Liver (tissue), 9 donors: ENCODE measurements around the gene KHNYN. TPM values are rescaled to one million over a fixed set of nuclear protein-coding genes. Genes with fewer than 3 reads are reported as not detected.

Experiments used
- DNase-seq: peaks from one replicate; pipeline ENCODE4 v3.0.0-alpha.2; 2017; ENCODE audit warnings: low spot score
- H3K27ac ChIP-seq, 2 donors: one replicate each; pipeline ENCODE4 v1.7.0; 2013; ENCODE audit warnings: inconsistent platforms in 2 of 2, low read length in 2 of 2, control low read depth in 1 of 2, low read depth in 1 of 2, mild to moderate bottlenecking in 1 of 2
- H3K27me3 ChIP-seq, 4 donors: one replicate each; pipeline versions ENCODE4 v1.6.1 to v1.7.0; 2013; ENCODE audit warnings: low read length in 3 of 4, inconsistent platforms in 1 of 4, mild to moderate bottlenecking in 1 of 4, moderate library complexity in 1 of 4; ENCODE audit not compliant: control insufficient read depth in 4 of 4, insufficient read depth in 4 of 4
- H3K36me3 ChIP-seq, 4 donors: one replicate each; pipeline versions ENCODE4 v1.6.1 to v1.7.0; 2013; ENCODE audit warnings: low read length in 3 of 4, mild to moderate bottlenecking in 3 of 4, low read depth in 1 of 4, moderate library complexity in 1 of 4; ENCODE audit not compliant: control insufficient read depth in 4 of 4, insufficient read depth in 3 of 4
- H3K4me1 ChIP-seq, 4 donors: one replicate each; pipeline versions ENCODE4 v1.6.1 to v1.7.0; 2013; ENCODE audit warnings: low read length in 3 of 4, mild to moderate bottlenecking in 3 of 4, moderate library complexity in 1 of 4; ENCODE audit not compliant: control insufficient read depth in 4 of 4, insufficient read depth in 4 of 4
- H3K4me3 ChIP-seq, 3 donors: one replicate each; pipeline versions ENCODE4 v1.6.1 to v1.7.0; 2013; ENCODE audit warnings: low read length in 3 of 3, control low read depth in 1 of 3, low read depth in 1 of 3, mild to moderate bottlenecking in 1 of 3
- H3K9ac ChIP-seq, 2 donors: one replicate each; pipeline ENCODE4 v1.7.0; 2013; ENCODE audit warnings: low read length in 2 of 2, mild to moderate bottlenecking in 2 of 2, moderate library complexity in 2 of 2, control low read depth in 1 of 2, low read depth in 1 of 2
- H3K9me3 ChIP-seq, 4 donors: one replicate each; pipeline versions ENCODE4 v1.6.1 to v1.7.0; 2013; ENCODE audit warnings: low read length in 3 of 4; ENCODE audit not compliant: control insufficient read depth in 4 of 4
- CTCF ChIP-seq: fragments of 150-350 bp; IDR thresholded peaks from 2 replicates; pipeline ENCODE4 v1.5.1; 2017; ENCODE audit warnings: improper control_type of control experiment, low read depth, low read length; ENCODE audit not compliant: missing input control
- EGR1 ChIP-seq, 2 donors: IDR thresholded peaks; 2 replicates each; pipeline ENCODE4 v1.6.1; 2016 to 2018; ENCODE audit warnings: antibody characterized with exemption in 2 of 2, low read depth in 2 of 2
- FOXA1 ChIP-seq: IDR thresholded peaks from 2 replicates; pipeline ENCODE4 v1.6.1; 2016; ENCODE audit warnings: antibody characterized with exemption
- FOXA2 ChIP-seq: IDR thresholded peaks from 2 replicates; pipeline ENCODE4 v1.6.1; 2016; ENCODE audit warnings: antibody characterized with exemption
- GABPA ChIP-seq, 2 donors: IDR thresholded peaks in 1 of 2; conservative IDR thresholded peaks in 1 of 2; 2 replicates each; pipeline ENCODE4 v1.6.1; 2016; ENCODE audit warnings: antibody characterized with exemption in 2 of 2, mild to moderate bottlenecking in 1 of 2, moderate library complexity in 1 of 2
- HNF4A ChIP-seq, 2 donors: conservative IDR thresholded peaks; 2 replicates each; pipeline ENCODE4 v1.6.1; 2016; ENCODE audit warnings: antibody characterized with exemption in 2 of 2, mild to moderate bottlenecking in 2 of 2
- HNF4G ChIP-seq: IDR thresholded peaks from 2 replicates; pipeline ENCODE4 v1.6.1; 2016; ENCODE audit warnings: antibody characterized with exemption
- MAX ChIP-seq: IDR thresholded peaks from 2 replicates; pipeline ENCODE4 v1.6.1; 2016; ENCODE audit warnings: antibody characterized with exemption
- RXRA ChIP-seq, 2 donors: IDR thresholded peaks; 2 replicates each; pipeline ENCODE4 v1.6.1; 2017 to 2018; ENCODE audit warnings: antibody characterized with exemption in 2 of 2, mild to moderate bottlenecking in 1 of 2
- whole genome bisulfite sequencing: extraction: QIAGEN DNeasy Blood & Tissue Kit; methylation state at CpG from one replicate; pipeline ENCODE4 v1.1.7; 2013; 5-methylcytosine and 5-hydroxymethylcytosine counted together
- polyA plus RNA-seq, 2 donors: library from polyadenylated mRNA; stranded (reverse) in 1 of 2; unstranded in 1 of 2; fragments of 200-250 nt in 1 of 2; fragments of >200 nt in 1 of 2; fragmentation: Nextera tagmentation in 1 of 2; extraction: Ambion mirVana in 1 of 2; gene quantifications; one replicate each; pipeline versions ENCODE4 v1.2.1 to v1.2.3, GENCODE V29; 2013 to 2015
- total RNA-seq, 2 donors: library from RNA; depleted of rRNA; stranded (reverse); fragments of >200 nt; gene quantifications; one replicate each; pipeline ENCODE4 v1.2.3, GENCODE V29; 2014
- TF ChIP-seq, protein P1 (sequence below): IDR thresholded peaks from 2 replicates; pipeline ENCODE4 v1.6.1; 2016; ENCODE audit warnings: antibody characterized with exemption
- TF ChIP-seq, protein P2 (sequence below): IDR thresholded peaks from 2 replicates; pipeline ENCODE4 v1.6.1; 2016; ENCODE audit warnings: antibody characterized with exemption, mild to moderate bottlenecking
- donor health status: healthy.
- donor health status: healthy.
- donor health status: healthy.
- donor health status: healthy.
- donor health status: healthy.

Gene KHNYN
- total and polyA plus RNA-seq, 4 donors, result 3.0 to 40.3 (median 24.6) TPM

DNA sequence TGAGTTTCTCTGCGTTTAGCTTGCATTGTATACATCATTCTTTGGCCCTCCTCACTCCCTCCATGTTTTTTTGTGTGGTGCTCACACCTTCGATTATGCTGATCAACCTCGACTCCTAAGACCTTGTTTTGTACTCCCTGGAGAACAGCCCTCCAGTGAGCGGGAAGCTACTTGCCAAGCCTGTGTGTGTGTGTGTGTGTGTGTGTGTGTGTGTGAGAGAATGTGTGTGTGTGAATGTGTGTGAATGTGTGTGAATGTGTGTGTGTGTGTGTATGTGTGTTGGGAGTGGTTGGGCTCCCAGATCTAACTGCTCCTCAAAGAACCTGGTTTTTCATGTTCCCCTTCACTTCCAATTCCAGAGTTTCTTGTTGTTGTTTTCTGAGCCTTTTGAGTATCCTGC lies 24.9 kb upstream of the KHNYN start (continued):
- TF ChIP-seq, protein P1, sequence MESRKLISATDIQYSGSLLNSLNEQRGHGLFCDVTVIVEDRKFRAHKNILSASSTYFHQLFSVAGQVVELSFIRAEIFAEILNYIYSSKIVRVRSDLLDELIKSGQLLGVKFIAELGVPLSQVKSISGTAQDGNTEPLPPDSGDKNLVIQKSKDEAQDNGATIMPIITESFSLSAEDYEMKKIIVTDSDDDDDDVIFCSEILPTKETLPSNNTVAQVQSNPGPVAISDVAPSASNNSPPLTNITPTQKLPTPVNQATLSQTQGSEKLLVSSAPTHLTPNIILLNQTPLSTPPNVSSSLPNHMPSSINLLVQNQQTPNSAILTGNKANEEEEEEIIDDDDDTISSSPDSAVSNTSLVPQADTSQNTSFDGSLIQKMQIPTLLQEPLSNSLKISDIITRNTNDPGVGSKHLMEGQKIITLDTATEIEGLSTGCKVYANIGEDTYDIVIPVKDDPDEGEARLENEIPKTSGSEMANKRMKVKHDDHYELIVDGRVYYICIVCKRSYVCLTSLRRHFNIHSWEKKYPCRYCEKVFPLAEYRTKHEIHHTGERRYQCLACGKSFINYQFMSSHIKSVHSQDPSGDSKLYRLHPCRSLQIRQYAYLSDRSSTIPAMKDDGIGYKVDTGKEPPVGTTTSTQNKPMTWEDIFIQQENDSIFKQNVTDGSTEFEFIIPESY, result no peak
- TF ChIP-seq MAX, result no peak

DNA sequence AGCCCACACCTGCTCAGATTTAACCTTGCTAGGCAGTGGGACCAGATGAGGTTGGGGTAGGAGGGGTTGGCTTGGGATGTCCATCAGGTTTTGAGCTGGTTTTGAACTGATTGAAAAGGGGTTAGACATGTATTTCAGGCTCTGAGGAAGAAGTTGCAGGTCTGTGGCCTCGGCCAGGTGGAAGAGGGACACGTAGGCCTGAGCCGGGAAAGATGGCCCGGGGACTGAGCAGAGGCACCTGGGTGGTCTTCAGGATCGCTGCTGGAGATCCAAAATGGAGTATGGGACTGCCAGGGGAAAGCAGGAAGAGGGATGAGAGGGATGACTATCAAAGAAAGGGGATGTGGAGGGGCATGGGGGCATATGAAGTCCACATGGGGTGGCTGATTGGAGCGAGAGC lies 23.3 kb upstream of the KHNYN start:
- no peak overlapping the region for H3K9ac ChIP-seq
- peaks cover 0 to 22% (median 13%) of the 10 kb centered on the region in 4 donors for H3K4me1 ChIP-seq
- TF ChIP-seq GABPA (IDR thresholded peaks at IDR 0.05 in 1 of 2, conservative IDR thresholded peaks at IDR 0.05 in 1 of 2) (no peak), CTCF (no peak), RXRA (IDR thresholded peaks at IDR 0.05) (no peak)
- TF ChIP-seq, protein P2, sequence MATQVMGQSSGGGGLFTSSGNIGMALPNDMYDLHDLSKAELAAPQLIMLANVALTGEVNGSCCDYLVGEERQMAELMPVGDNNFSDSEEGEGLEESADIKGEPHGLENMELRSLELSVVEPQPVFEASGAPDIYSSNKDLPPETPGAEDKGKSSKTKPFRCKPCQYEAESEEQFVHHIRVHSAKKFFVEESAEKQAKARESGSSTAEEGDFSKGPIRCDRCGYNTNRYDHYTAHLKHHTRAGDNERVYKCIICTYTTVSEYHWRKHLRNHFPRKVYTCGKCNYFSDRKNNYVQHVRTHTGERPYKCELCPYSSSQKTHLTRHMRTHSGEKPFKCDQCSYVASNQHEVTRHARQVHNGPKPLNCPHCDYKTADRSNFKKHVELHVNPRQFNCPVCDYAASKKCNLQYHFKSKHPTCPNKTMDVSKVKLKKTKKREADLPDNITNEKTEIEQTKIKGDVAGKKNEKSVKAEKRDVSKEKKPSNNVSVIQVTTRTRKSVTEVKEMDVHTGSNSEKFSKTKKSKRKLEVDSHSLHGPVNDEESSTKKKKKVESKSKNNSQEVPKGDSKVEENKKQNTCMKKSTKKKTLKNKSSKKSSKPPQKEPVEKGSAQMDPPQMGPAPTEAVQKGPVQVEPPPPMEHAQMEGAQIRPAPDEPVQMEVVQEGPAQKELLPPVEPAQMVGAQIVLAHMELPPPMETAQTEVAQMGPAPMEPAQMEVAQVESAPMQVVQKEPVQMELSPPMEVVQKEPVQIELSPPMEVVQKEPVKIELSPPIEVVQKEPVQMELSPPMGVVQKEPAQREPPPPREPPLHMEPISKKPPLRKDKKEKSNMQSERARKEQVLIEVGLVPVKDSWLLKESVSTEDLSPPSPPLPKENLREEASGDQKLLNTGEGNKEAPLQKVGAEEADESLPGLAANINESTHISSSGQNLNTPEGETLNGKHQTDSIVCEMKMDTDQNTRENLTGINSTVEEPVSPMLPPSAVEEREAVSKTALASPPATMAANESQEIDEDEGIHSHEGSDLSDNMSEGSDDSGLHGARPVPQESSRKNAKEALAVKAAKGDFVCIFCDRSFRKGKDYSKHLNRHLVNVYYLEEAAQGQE, result no peak
- H3K27me3 ChIP-seq, result no peaks in the 10 kb centered on the region
- 93% methylated on average over 6 of the region's 6 CpGs for WGBS
- no peak overlapping the region for H3K27ac ChIP-seq
- DNase-seq, result no peak
- peaks cover 0 to 4% (median 0%) of the 10 kb centered on the region in 4 donors for H3K36me3 ChIP-seq
- H3K4me3 ChIP-seq, result no peak overlapping the region
- no peaks in the 10 kb centered on the region for H3K9me3 ChIP-seq

DNA sequence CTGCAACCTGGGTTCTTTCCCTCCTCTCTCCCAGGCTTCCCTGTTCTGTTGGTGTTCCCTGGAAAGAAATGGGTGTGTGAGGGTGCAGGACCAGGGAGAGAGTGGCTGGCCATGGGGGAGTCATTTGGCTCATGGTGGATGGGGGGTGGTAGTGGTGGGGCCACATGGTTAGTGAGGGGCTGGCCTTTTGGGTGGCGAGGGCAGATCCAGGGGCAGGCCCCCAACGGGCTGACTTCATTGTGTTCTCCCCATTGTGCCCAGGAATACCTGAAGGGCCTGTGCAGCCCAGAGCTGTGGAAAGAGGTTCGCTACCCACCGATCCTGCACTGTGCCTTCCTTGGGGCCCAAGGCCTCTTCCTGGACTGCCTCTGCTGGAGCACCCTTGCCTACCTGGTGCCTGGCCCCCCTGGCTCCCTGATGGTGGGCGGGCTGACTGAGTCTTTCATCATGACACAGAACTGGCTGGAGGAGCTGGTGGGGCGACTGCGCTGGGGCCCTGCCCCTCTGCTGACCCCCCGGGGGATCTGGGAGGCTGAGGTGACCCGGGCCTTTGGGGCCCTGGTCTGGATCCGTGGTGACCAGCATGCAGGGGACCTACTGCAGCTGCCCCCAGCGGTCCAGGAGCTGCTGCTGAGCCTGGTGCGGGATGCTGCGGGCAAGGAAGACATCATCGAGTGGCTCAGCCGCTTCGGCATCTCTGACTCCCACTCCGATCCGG lies 22.0 kb upstream of the KHNYN start:
- Histone ChIP-seq H3K4me1 (peaks cover 0 to 11% (median 8%) of the 10 kb centered on the region in 4 donors), H3K9ac (no peak overlapping the region), H3K36me3 (peaks cover 0 to 7% (median 0%) of the 10 kb centered on the region in 4 donors), H3K27ac (no peak overlapping the region), H3K27me3 (no peaks in the 10 kb centered on the region), H3K4me3 (no peak overlapping the region), H3K9me3 (no peaks in the 10 kb centered on the region)
- TF ChIP-seq, protein P1, result no peak
- TF ChIP-seq FOXA2, result no peak
- no peak for TF ChIP-seq HNF4A (conservative IDR thresholded peaks at IDR 0.05)
- TF ChIP-seq EGR1 (IDR thresholded peaks at IDR 0.05; ENCODE audit: low read depth in 2 of 2), result no peak
- no peak for TF ChIP-seq MAX
- TF ChIP-seq, protein P2, result no peak
- TF ChIP-seq FOXA1, result no peak
- TF ChIP-seq HNF4G, result no peak
- 95% methylated on average over 18 of the region's 18 CpGs for WGBS
- DNase-seq, result no peak
